HepG2 (cell line): ENCODE data around the gene CLDN9. TPM values are rescaled to one million over a fixed set of nuclear protein-coding genes. Genes with fewer than 3 reads are reported as not detected.

Experiments used
- ATAC-seq: fragments of 200-7000 bp; cut with Tn5 transposase; 3 replicates; pipeline ENCODE4 v1.9.1; 2020; ENCODE audit warnings: mild to moderate bottlenecking, moderate library complexity
- BruUV-seq: library from RNA; stranded (reverse); fragments of 400-500 nt; replicated peaks from 2 replicates; lab custom pipeline; 2021; lab: Mats Ljungman, UMichigan
- CTCF ChIA-PET: fragments of 300-600 bp; formaldehyde crosslinking; extraction: SDS; loops from one replicate; lab custom pipeline; 2021; ENCODE audit warnings: low total read pairs, inconsistent platforms, low intra/inter-chr PET ratio; lab: Yijun Ruan, JAX
- POLR2A ChIA-PET: fragments of 350-600 bp; sonication (Branson Sonifier 250); formaldehyde crosslinking; loops from one replicate; lab custom pipeline; 2020; ENCODE audit warnings: antibody characterized with exemption, inconsistent platforms; lab: Yijun Ruan, JAX
- DNase-seq: peaks from one replicate; pipeline ENCODE4 v3.0.0-alpha.2; 2015; ENCODE audit warnings: low spot score
- FAIRE-seq: peaks from 3 replicates; lab custom pipeline; 2011; peaks lifted over from hg19 to GRCh38; lab: Jason Lieb, UNC
- H2AFZ ChIP-seq: one replicate; pipeline ENCODE4 v1.6.1; 2011; ENCODE audit warnings: low read length, inconsistent platforms
- H3K27ac ChIP-seq: fragments of 300-600 bp; 3 replicates; pipeline ENCODE4 v1.8.0; 2011; ENCODE audit warnings: mixed run types, mild to moderate bottlenecking, mixed read lengths, low read length, inconsistent platforms; ENCODE audit not compliant: insufficient read depth; ENCODE audit errors: extremely low read length
- H3K27me3 ChIP-seq, 2 experiments: fragments of 200-600 bp in 1 of 2; 2 replicates in 1 of 2; 3 replicates in 1 of 2; pipeline versions ENCODE4 v1.6.0 to v1.8.0; 2011; ENCODE audit warnings: low read length in 2 of 2, mild to moderate bottlenecking in 2 of 2, moderate library complexity in 2 of 2, inconsistent platforms in 1 of 2; ENCODE audit not compliant: insufficient read depth in 2 of 2, control insufficient read depth in 1 of 2
- H3K36me3 ChIP-seq, 2 experiments: fragments of 200-600 bp in 1 of 2; replicated peaks in 1 of 2; 2 replicates in 1 of 2; 3 replicates in 1 of 2; pipeline versions ENCODE4 v1.5.1 to v1.8.0; 2011; ENCODE audit warnings: low read length in 2 of 2, inconsistent platforms in 1 of 2; ENCODE audit not compliant: insufficient read depth in 2 of 2, control insufficient read depth in 1 of 2
- H3K4me1 ChIP-seq: 2 replicates; pipeline ENCODE4 v1.5.1; 2012; ENCODE audit warnings: low read length, inconsistent platforms; ENCODE audit not compliant: insufficient read depth
- H3K4me2 ChIP-seq: 2 replicates; pipeline ENCODE4 v1.6.0; 2011; ENCODE audit warnings: low read depth, low read length, inconsistent platforms
- H3K4me3 ChIP-seq, 3 experiments: fragments of 200-600 bp in 1 of 3; sonication (generic), shearing (Covaris generic) in 1 of 3; replicated peaks in 1 of 3; 2 replicates each; pipeline ENCODE4 v1.5.1; 2011 to 2016; ENCODE audit warnings: low read length in 3 of 3, inconsistent platforms in 2 of 3, low read depth in 2 of 3, mild to moderate bottlenecking in 2 of 3, control low read depth in 1 of 3, mixed read lengths in 1 of 3; ENCODE audit not compliant: insufficient read depth in 1 of 3
- H3K79me2 ChIP-seq: one replicate; pipeline ENCODE4 v1.6.1; 2011; ENCODE audit warnings: low read length, inconsistent platforms; ENCODE audit not compliant: insufficient read depth
- H3K9ac ChIP-seq: 2 replicates; pipeline ENCODE4 v1.6.0; 2011; ENCODE audit warnings: mild to moderate bottlenecking, low read depth, low read length, inconsistent platforms; ENCODE audit not compliant: insufficient read depth
- H3K9me3 ChIP-seq: 2 replicates; pipeline ENCODE4 v1.5.1; 2012; ENCODE audit warnings: mild to moderate bottlenecking, low read length
- H4K20me1 ChIP-seq: 2 replicates; pipeline ENCODE4 v1.6.0; 2011; ENCODE audit warnings: inconsistent platforms, mild to moderate bottlenecking, low read length, moderate library complexity; ENCODE audit not compliant: insufficient read depth
- ARNT ChIP-seq: fragments of 450-650 bp; IDR thresholded peaks from 2 replicates; pipeline ENCODE4 v1.6.1; 2017
- BHLHE40 ChIP-seq: IDR thresholded peaks from 2 replicates; pipeline ENCODE4 v1.6.1; 2011; ENCODE audit warnings: low read length, improper control_type of control experiment
- CTCF ChIP-seq: sonication (generic); formaldehyde crosslinking; IDR thresholded peaks from 2 replicates; pipeline ENCODE4 v1.5.0; 2020; ENCODE audit warnings: mild to moderate bottlenecking, missing genetic modification reagents, moderate library complexity
- ERF ChIP-seq: IDR thresholded peaks from 2 replicates; pipeline ENCODE4 v1.6.1; 2018; ENCODE audit warnings: missing biosample characterization, missing genetic modification reagents
- FOXO4 ChIP-seq: sonication (generic); formaldehyde crosslinking; conservative IDR thresholded peaks from 2 replicates; pipeline ENCODE4 v1.8.1; 2023; ENCODE audit warnings: missing genetic modification reagents
- HNRNPLL ChIP-seq: fragments of 200-400 bp; formaldehyde crosslinking; IDR thresholded peaks from 2 replicates; pipeline ENCODE4 v1.6.1; 2017; ENCODE audit warnings: mild to moderate bottlenecking, low read depth, low read length; ENCODE audit not compliant: poor library complexity, severe bottlenecking
- KDM5B ChIP-seq: sonication (generic); formaldehyde crosslinking; IDR thresholded peaks from 2 replicates; pipeline ENCODE4 v1.4.0; 2020; ENCODE audit warnings: missing genetic modification reagents, mild to moderate bottlenecking, borderline replicate concordance
- MAX ChIP-seq: IDR thresholded peaks from 2 replicates; pipeline ENCODE4 v1.6.1; 2012; ENCODE audit warnings: inconsistent platforms
- MIXL1 ChIP-seq: IDR thresholded peaks from 2 replicates; pipeline ENCODE4 v1.6.1; 2016
- RAD21 ChIP-seq: fragments of 450-650 bp; formaldehyde crosslinking; IDR thresholded peaks from 2 replicates; pipeline ENCODE4 v1.5.0; 2020; ENCODE audit warnings: mild to moderate bottlenecking
- RXRA ChIP-seq: sonication (generic); formaldehyde crosslinking; IDR thresholded peaks from 2 replicates; pipeline ENCODE4 v1.5.1; 2020; ENCODE audit warnings: missing genetic modification reagents
- SOX6 ChIP-seq, 2 experiments: fragments of 450-650 bp in 1 of 2; sonication (generic) in 1 of 2; formaldehyde crosslinking in 1 of 2; IDR thresholded peaks; 2 replicates each; pipeline versions ENCODE4 v1.4.0 to v1.6.1; 2017 to 2020; ENCODE audit warnings: antibody characterized with exemption in 1 of 2, mild to moderate bottlenecking in 1 of 2, missing genetic modification reagents in 1 of 2
- TOE1 ChIP-seq: sonication (generic); formaldehyde crosslinking; IDR thresholded peaks from 2 replicates; pipeline ENCODE4 v1.4.0; 2020; ENCODE audit warnings: mild to moderate bottlenecking, missing genetic modification reagents
- YEATS2 ChIP-seq: sonication (generic); formaldehyde crosslinking; IDR thresholded peaks from 2 replicates; pipeline ENCODE4 v1.4.0; 2020; ENCODE audit warnings: missing genetic modification reagents, borderline replicate concordance
- ZBTB7B ChIP-seq: sonication (generic); formaldehyde crosslinking; IDR thresholded peaks from 2 replicates; pipeline ENCODE4 v1.4.0; 2020; ENCODE audit warnings: missing genetic modification reagents
- ZC3H13 ChIP-seq: sonication (generic); formaldehyde crosslinking; IDR thresholded peaks from 2 replicates; pipeline ENCODE4 v1.8.1; 2023; ENCODE audit warnings: mild to moderate bottlenecking, missing genetic modification reagents, moderate library complexity
- ZFP91 ChIP-seq: sonication (generic); formaldehyde crosslinking; IDR thresholded peaks from 2 replicates; pipeline ENCODE4 v1.9.0; 2022; ENCODE audit warnings: missing genetic modification reagents, mild to moderate bottlenecking, borderline replicate concordance
- ZNF30 ChIP-seq: sonication (generic); formaldehyde crosslinking; IDR thresholded peaks from 2 replicates; pipeline ENCODE4 v1.5.0; 2020; ENCODE audit warnings: mild to moderate bottlenecking, missing genetic modification reagents
- ZNF547 ChIP-seq: sonication (generic); formaldehyde crosslinking; IDR thresholded peaks from 2 replicates; pipeline ENCODE4 v1.5.1; 2020; ENCODE audit warnings: mild to moderate bottlenecking, missing genetic modification reagents
- ZNF563 ChIP-seq: sonication (generic); formaldehyde crosslinking; IDR thresholded peaks from 2 replicates; pipeline ENCODE4 v1.8.0; 2022; ENCODE audit warnings: mild to moderate bottlenecking, moderate library complexity, missing genetic modification reagents
- ZNF777 ChIP-seq: sonication (generic); formaldehyde crosslinking; IDR thresholded peaks from 2 replicates; pipeline ENCODE4 v1.4.0; 2020; ENCODE audit warnings: missing genetic modification reagents
- WGBS: methylation state at CpG from one replicate; pipeline ENCODE4 v1.1.6; 2017; ENCODE audit warnings: low lambda C conversion rate; 5-methylcytosine and 5-hydroxymethylcytosine counted together
- in situ Hi-C: cut with HindIII; loops from 2 replicates; pipeline ENCODE4 v1.10.0; 2017; ENCODE audit warnings: low pct_unique_long_range_greater_than_20kb; ENCODE audit not compliant: extremely low pct_ligation_motif_present
- intact Hi-C: fragments of 100-400 bp; cut with micrococcal nuclease; formaldehyde crosslinking; loops from one replicate; pipeline ENCODE4 v1.10.0; 2022; ENCODE audit not compliant: unreplicated experiment
- polyA plus RNA-seq, 8 experiments: library from polyadenylated mRNA; depleted of rRNA in 3 of 8; stranded (reverse) in 7 of 8; unstranded in 1 of 8; fragments of >200 nt; fragmentation: Illumina TruSeq in 4 of 8; extraction: Trizol in 4 of 8; gene quantifications; 2 replicates each; pipeline versions ENCODE4 v1.2.1 to v1.2.3, GENCODE V29; 2011 to 2016; ENCODE audit warnings: low read depth in 4 of 8, missing spikeins in 1 of 8, mixed read lengths in 1 of 8; ENCODE audit not compliant: insufficient read depth in 1 of 8
- total RNA-seq, 5 experiments: library from RNA; depleted of rRNA; stranded (reverse); fragments of >200 nt; fragmentation: Illumina TruSeq; extraction: Trizol; gene quantifications; 2 replicates each; pipeline ENCODE4 v1.2.3, GENCODE V29; 2016; ENCODE audit warnings: low read depth in 1 of 5

CLDN9 gene
- total and polyA plus RNA-seq, 2 of the 13 experiments (the other 11 are each of a cell fraction or from before 2014, with no cell fraction given): 0.15 to 0.26 TPM

- ATAC-seq (peak; percentile 52), FAIRE-seq (no peak), DNase-seq (no peak)
- CTCF ChIA-PET: no interaction called here
- Histone ChIP-seq H2AFZ (no peak overlapping the region), H3K27me3 (peaks cover 7 to 22% of the 10 kb centered on the region in 2 experiments; a peak in 4 of 5 replicates), H3K36me3 (no peaks in the 10 kb centered on the region), H3K4me2 (peak overlapping the region; percentile 55), H3K27ac (no peak overlapping the region), H3K9ac (no peak overlapping the region), H3K4me3 (peak overlapping the region in 1 of 3 experiments; percentile 40; a peak in 1 of 6 replicates), H3K4me1 (peaks cover 98% of the 10 kb centered on the region), H3K9me3 (no peaks in the 10 kb centered on the region), H4K20me1 (no peaks in the 10 kb centered on the region), H3K79me2 (no peaks in the 10 kb centered on the region)
- 13% methylated on average over 3 of the region's 27 CpGs for WGBS
- in situ Hi-C loops (no loop called here), intact Hi-C loops (no loop called here)
- POLR2A ChIA-PET: interaction anchor here (14.2 to 18.8 kb wide), 2 partner anchors 5 to 9 kb away, joined by 750 read pairs; partner anchors contain the start of genes CLDN6, CLDN9, HCFC1R1 and THOC6
- BruUV-seq: no TSS peak
- TF ChIP-seq ZNF563 (CRISPR knock-in tag): peak; percentile 47; the same call in 1 of the 2 replicates
- peak; percentile 46; the same call in 1 of the 2 replicates for TF ChIP-seq CTCF
- no peak for TF ChIP-seq ERF (CRISPR knock-in tag)
- TF ChIP-seq RXRA (CRISPR knock-in tag): peak; percentile 23; the same call in 1 of the 2 replicates
- 0 out of 2 replicates have a peak, but pooled peaks have one; percentile 48 for TF ChIP-seq ZNF547 (CRISPR knock-in tag)
- peak; percentile 11 for TF ChIP-seq HNRNPLL
- TF ChIP-seq ZFP91 (CRISPR knock-in tag): peak; percentile 43; the same call in 1 of the 2 replicates
- TF ChIP-seq ZC3H13: peak; percentile 26; the same call in 1 of the 2 replicates
- peak; percentile 34; the same call in 1 of the 2 replicates for TF ChIP-seq ZBTB7B (CRISPR knock-in tag)
- TF ChIP-seq YEATS2: 0 out of 2 replicates have a peak, but pooled peaks have one; percentile 5
- no peak for TF ChIP-seq ZNF30 (CRISPR knock-in tag)
- 0 out of 2 replicates have a peak, but pooled peaks have one; percentile 30 for TF ChIP-seq KDM5B
- no peak for TF ChIP-seq SOX6 (IDR thresholded peaks at IDR 0.05)
- TF ChIP-seq SOX6 (CRISPR knock-in tag; IDR thresholded peaks at IDR 0.05): 0 out of 2 replicates have a peak, but pooled peaks have one; percentile 13
- 0 out of 2 replicates have a peak, but pooled peaks have one; percentile 19 for TF ChIP-seq RAD21
- no peak for TF ChIP-seq ARNT
- peak; percentile 47; the same call in 1 of the 2 replicates for TF ChIP-seq ZNF777 (CRISPR knock-in tag)
- no peak for TF ChIP-seq MIXL1 (CRISPR knock-in tag)
- no peak for TF ChIP-seq TOE1 (CRISPR knock-in tag)
- TF ChIP-seq BHLHE40: peak; percentile 81
- no peak for TF ChIP-seq FOXO4 (CRISPR knock-in tag)
- 0 out of 2 replicates have a peak, but pooled peaks have one; percentile 35 for TF ChIP-seq MAX
These were observed 798 bp downstream of the CLDN9 start for GRCh38 chr16:3013491-3013951.
